Upper lobe of left lung (tissue), 6 donors: ENCODE results near the gene MPO. TPM values are rescaled to one million over a fixed set of nuclear protein-coding genes. Genes with fewer than 3 reads are reported as not detected.
A peak's percentile ranks its signal among the peaks of the same experiment; 100 is the strongest.

ENCODE experiments used
- ATAC-seq, 2 donors: fragments of 200-7000 bp; cut with Tn5 transposase; one replicate each; pipeline ENCODE4 v1.9.1; 2022; ENCODE audit warnings: mild to moderate bottlenecking in 2 of 2, moderate library complexity in 2 of 2; ENCODE audit not compliant: low FRiP score in 2 of 2
- DNase-seq, 2 donors: peaks; one replicate each; pipeline ENCODE4 v3.0.0-alpha.2; 2019 to 2020
- H3K27ac ChIP-seq, 4 donors: fragments of 200-600 bp; sonication (generic); one replicate each; pipeline ENCODE4 v1.5.1; 2016 to 2019
- H3K27me3 ChIP-seq, 4 donors: fragments of 200-600 bp; sonication (generic); one replicate each; pipeline ENCODE4 v1.5.1; 2017 to 2019
- H3K36me3 ChIP-seq, 4 donors: fragments of 200-600 bp; sonication (generic); one replicate each; pipeline ENCODE4 v1.5.1; 2016 to 2019
- H3K4me1 ChIP-seq, 4 donors: fragments of 200-600 bp; sonication (generic); one replicate each; pipeline ENCODE4 v1.5.1; 2018 to 2019
- H3K4me3 ChIP-seq, 4 donors: fragments of 200-600 bp; sonication (generic); one replicate each; pipeline ENCODE4 v1.5.1; 2017 to 2019; ENCODE audit warnings: mild to moderate bottlenecking in 2 of 4, moderate library complexity in 1 of 4
- H3K9me3 ChIP-seq, 4 donors: fragments of 200-600 bp; sonication (generic); one replicate each; pipeline ENCODE4 v1.5.1; 2018 to 2019
- CTCF ChIP-seq, 6 experiments: fragments of 450-650 bp in 4 of 6; fragments of 200-600 bp in 2 of 6; sonication (generic) in 2 of 6; IDR thresholded peaks; one replicate each; pipeline ENCODE4 v1.5.1; 2016 to 2019; ENCODE audit warnings: antibody characterized with exemption in 6 of 6
- EP300 ChIP-seq, 4 donors: sonication (generic); formaldehyde crosslinking; IDR thresholded peaks; one replicate each; pipeline ENCODE4 v1.5.1; 2017; ENCODE audit warnings: antibody characterized with exemption in 4 of 4, control low read depth in 2 of 4
- POLR2A ChIP-seq, 4 donors: fragments of 450-650 bp; IDR thresholded peaks; one replicate each; pipeline ENCODE4 v1.5.1; 2016 to 2017; ENCODE audit warnings: antibody characterized with exemption in 4 of 4, mild to moderate bottlenecking in 2 of 4
- POLR2AphosphoS5 ChIP-seq, 2 donors: sonication (generic); formaldehyde crosslinking; IDR thresholded peaks; one replicate each; pipeline ENCODE4 v1.5.1; 2017; ENCODE audit warnings: antibody characterized with exemption in 2 of 2
- WGBS, 2 donors: methylation state at CpG; one replicate each; pipeline ENCODE4 v1.1.5; 2017 to 2018; 5-methylcytosine and 5-hydroxymethylcytosine counted together
- total RNA-seq, 6 donors: library from RNA; depleted of rRNA in 4 of 6; stranded (reverse); fragments of >200 nt in 4 of 6; gene quantifications; one replicate each; pipeline versions ENCODE4 v1.1.0 to v1.2.1, GENCODE V29; 2016 to 2021
- donor health status: DM: no; HTN: no; CAD: no; lungs with moderate emphysema.
- donor health status: DM: no; HTN: yes; CAD: no; lungs with severe emphysema.

Gene MPO
- total RNA-seq, 6 donors from 2014 or later: 0.71 to 4.6 (median 1.0) TPM

- no peaks in the 10 kb centered on the region for H3K4me1 ChIP-seq
- no peaks in the 10 kb centered on the region for H3K36me3 ChIP-seq
- no peak overlapping the region for H3K27ac ChIP-seq
- 91 to 95% methylated on average over 10 to 12 of the region's 14 CpGs for WGBS, 2 donors
- no peaks in the 10 kb centered on the region for H3K27me3 ChIP-seq
- peak in 1 of 2 donors; percentile 54 for DNase-seq
- no peak for ATAC-seq
- no peak overlapping the region for H3K4me3 ChIP-seq
- TF ChIP-seq EP300 (IDR thresholded peaks at IDR 0.05) (no peak), CTCF (IDR thresholded peaks at IDR 0.05) (no peak), POLR2AphosphoS5 (IDR thresholded peaks at IDR 0.05) (no peak), POLR2A (IDR thresholded peaks at IDR 0.05) (no peak)
- H3K9me3 ChIP-seq: no peaks in the 10 kb centered on the region
Observed at GRCh38 chr17:58304750-58305486, 24.2 kb upstream of the MPO start.

- H3K27ac ChIP-seq: no peak overlapping the region
- no peaks in the 10 kb centered on the region for H3K27me3 ChIP-seq
- no peak for TF ChIP-seq EP300 (IDR thresholded peaks at IDR 0.05)
- TF ChIP-seq POLR2AphosphoS5 (IDR thresholded peaks at IDR 0.05): no peak
- peak; percentile 59 to 79 (median 70) for TF ChIP-seq CTCF (IDR thresholded peaks at IDR 0.05)
- TF ChIP-seq POLR2A (IDR thresholded peaks at IDR 0.05): no peak
- no peaks in the 10 kb centered on the region for H3K4me1 ChIP-seq
- no peaks in the 10 kb centered on the region for H3K9me3 ChIP-seq
- H3K4me3 ChIP-seq: no peak overlapping the region
- peak; percentile 61 to 91 for DNase-seq
- 44 to 64% methylated on average over 3 to 10 of the region's 10 CpGs for WGBS, 2 donors
- no peaks in the 10 kb centered on the region for H3K36me3 ChIP-seq
- ATAC-seq: peak; percentile 52 to 72
Observed at GRCh38 chr17:58303971-58304749, 23.4 kb upstream of the MPO start.

GRCh38 chr17:58302919-58303585 lies 22.3 kb upstream of the MPO start:
- Histone ChIP-seq H3K36me3 (no peaks in the 10 kb centered on the region), H3K4me1 (no peaks in the 10 kb centered on the region), H3K9me3 (no peaks in the 10 kb centered on the region), H3K4me3 (no peak overlapping the region), H3K27me3 (no peaks in the 10 kb centered on the region), H3K27ac (no peak overlapping the region)
- DNase-seq (no peak), ATAC-seq (no peak)
- TF ChIP-seq POLR2AphosphoS5 (IDR thresholded peaks at IDR 0.05) (no peak), EP300 (IDR thresholded peaks at IDR 0.05) (no peak), CTCF (IDR thresholded peaks at IDR 0.05) (no peak), POLR2A (IDR thresholded peaks at IDR 0.05) (no peak)
- 90 to 98% methylated on average over 4 to 9 of the region's 9 CpGs for WGBS, 2 donors

GRCh38 chr17:58302171-58302918 lies 21.6 kb upstream of the MPO start:
- TF ChIP-seq CTCF (IDR thresholded peaks at IDR 0.05): no peak
- no peak for TF ChIP-seq POLR2A (IDR thresholded peaks at IDR 0.05)
- TF ChIP-seq EP300 (IDR thresholded peaks at IDR 0.05): no peak
- no peak for TF ChIP-seq POLR2AphosphoS5 (IDR thresholded peaks at IDR 0.05)
- ATAC-seq (no peak), DNase-seq (no peak)
- H3K36me3 ChIP-seq: no peaks in the 10 kb centered on the region
- no peak overlapping the region for H3K27ac ChIP-seq
- H3K4me3 ChIP-seq: no peak overlapping the region
- no peaks in the 10 kb centered on the region for H3K27me3 ChIP-seq
- 81 to 90% methylated on average over 5 to 9 of the region's 9 CpGs for WGBS, 2 donors
- no peaks in the 10 kb centered on the region for H3K9me3 ChIP-seq
- no peaks in the 10 kb centered on the region for H3K4me1 ChIP-seq
